GM18502 (cell line): ENCODE measurements around the gene VSIG10L.

ENCODE experiments used
- ATAC-seq: cut with Tn5 transposase; IDR thresholded peaks from one replicate; pipeline ENCODE4 v1.9.1; 2021; ENCODE audit warnings: mild to moderate bottlenecking; ENCODE audit not compliant: unreplicated experiment, poor library complexity

VSIG10L gene

GRCh38 chr19:51282335-51282734, 59.6 kb downstream of the VSIG10L start:
- ATAC-seq, result no peak
